Endothelial cell of umbilical vein (primary cell): ENCODE measurements around the gene ASTE1. TPM values are rescaled to one million over a fixed set of nuclear protein-coding genes. Genes with fewer than 3 reads are reported as not detected.

Source experiments
- BruUV-seq: library from RNA; stranded (reverse); fragments of 400-500 nt; replicated peaks from 2 replicates; lab custom pipeline; 2021; lab: Mats Ljungman, UMichigan
- CTCF ChIA-PET: fragments of 300-600, 350-600 bp; sonication (Branson Sonifier 250); formaldehyde crosslinking; loops from one replicate; lab custom pipeline; 2021; ENCODE audit warnings: antibody characterized with exemption, inconsistent platforms; lab: Charles Lee
- POLR2A ChIA-PET: fragments of 300-600, 350-600 bp; sonication (Branson Sonifier 250); formaldehyde crosslinking; loops from one replicate; lab custom pipeline; 2021; ENCODE audit warnings: antibody characterized with exemption, inconsistent platforms; lab: Charles Lee
- DNase-seq: peaks from one replicate; pipeline ENCODE4 v3.0.0-alpha.2; 2011; ENCODE audit warnings: low read depth, low spot score
- FAIRE-seq: peaks from 2 replicates; lab custom pipeline; 2011; peaks lifted over from hg19 to GRCh38; lab: Jason Lieb, UNC
- H2AFZ ChIP-seq: 2 replicates; pipeline ENCODE4 v1.6.0; 2012; ENCODE audit warnings: low read depth, low read length, control low read depth, inconsistent platforms
- H3K27ac ChIP-seq: 2 replicates; pipeline ENCODE4 v1.5.1; 2011; ENCODE audit warnings: low read depth, mild to moderate bottlenecking, control low read depth, low read length, moderate library complexity; ENCODE audit not compliant: insufficient read depth
- H3K27me3 ChIP-seq, 2 experiments: 2 replicates each; pipeline versions ENCODE4 v1.6.0 to v1.6.1; 2011; ENCODE audit warnings: low read length in 2 of 2, mixed read lengths in 1 of 2; ENCODE audit not compliant: control insufficient read depth in 2 of 2, insufficient read depth in 2 of 2
- H3K36me3 ChIP-seq, 2 experiments: 2 replicates in 1 of 2; 3 replicates in 1 of 2; pipeline ENCODE4 v1.5.1; 2011; ENCODE audit warnings: low read length in 2 of 2, mild to moderate bottlenecking in 1 of 2, moderate library complexity in 1 of 2; ENCODE audit not compliant: control insufficient read depth in 2 of 2, insufficient read depth in 2 of 2; ENCODE audit errors: extremely low read depth in 1 of 2
- H3K4me1 ChIP-seq: 3 replicates; pipeline ENCODE4 v1.5.1; 2011; ENCODE audit warnings: mild to moderate bottlenecking, low read length; ENCODE audit not compliant: control insufficient read depth, insufficient read depth; ENCODE audit errors: extremely low read depth
- H3K4me2 ChIP-seq: 2 replicates; pipeline ENCODE4 v1.6.1; 2011; ENCODE audit warnings: low read length, control low read depth, mixed read lengths; ENCODE audit not compliant: insufficient read depth
- H3K4me3 ChIP-seq, 3 experiments: fragments of 200-600 bp in 1 of 3; sonication (generic), shearing (Covaris generic) in 1 of 3; replicated peaks in 1 of 3; 2 replicates each; pipeline ENCODE4 v1.5.1; 2011 to 2016; ENCODE audit warnings: control low read depth in 3 of 3, low read length in 3 of 3, mild to moderate bottlenecking in 2 of 3, inconsistent platforms in 1 of 3, low read depth in 1 of 3, moderate library complexity in 1 of 3; ENCODE audit not compliant: insufficient read depth in 1 of 3
- H3K79me2 ChIP-seq: 2 replicates; pipeline ENCODE4 v1.6.0; 2012; ENCODE audit warnings: low read length, inconsistent platforms; ENCODE audit not compliant: control insufficient read depth, insufficient read depth
- H3K9ac ChIP-seq: replicated peaks from 2 replicates; pipeline ENCODE3; 2011; ENCODE audit warnings: low read length, control low read depth; ENCODE audit not compliant: insufficient read depth; ENCODE audit errors: extremely low read depth
- H3K9me1 ChIP-seq: replicated peaks from 3 replicates; pipeline ENCODE4 v1.6.0; 2011; ENCODE audit warnings: mild to moderate bottlenecking, low read length; ENCODE audit not compliant: control insufficient read depth, insufficient read depth; ENCODE audit errors: extremely low read depth
- H3K9me3 ChIP-seq: replicated peaks from 2 replicates; pipeline ENCODE4 v1.5.1; 2012; ENCODE audit warnings: low read length, inconsistent platforms; ENCODE audit not compliant: control insufficient read depth, insufficient read depth
- H4K20me1 ChIP-seq: replicated peaks from 2 replicates; pipeline ENCODE3; 2011; ENCODE audit warnings: mild to moderate bottlenecking, low read length; ENCODE audit not compliant: control insufficient read depth, insufficient read depth; ENCODE audit errors: extremely low read depth
- EZH2 ChIP-seq: IDR thresholded peaks from 2 replicates; pipeline ENCODE4 v1.6.1; 2012; ENCODE audit warnings: borderline replicate concordance, low read depth, mild to moderate bottlenecking, moderate library complexity, low read length, inconsistent platforms; ENCODE audit not compliant: severe bottlenecking
- FOS ChIP-seq: IDR thresholded peaks from 2 replicates; pipeline ENCODE4 v1.6.1; 2011; ENCODE audit warnings: mild to moderate bottlenecking, low read length, moderate library complexity, borderline replicate concordance; ENCODE audit not compliant: insufficient read depth
- GATA2 ChIP-seq: IDR thresholded peaks from 2 replicates; pipeline ENCODE4 v1.7.0; 2011; ENCODE audit warnings: low read depth, mild to moderate bottlenecking, moderate library complexity, mixed read lengths, low read length; ENCODE audit not compliant: insufficient read length, insufficient read depth
- JUN ChIP-seq: IDR thresholded peaks from 2 replicates; pipeline ENCODE4 v1.6.1; 2011; ENCODE audit warnings: borderline replicate concordance, low read depth; ENCODE audit not compliant: insufficient read length, insufficient read depth
- MYC ChIP-seq: IDR thresholded peaks from one replicate; pipeline ENCODE4 v1.6.1; 2011; ENCODE audit warnings: mild to moderate bottlenecking, low read depth, low read length
- POLR2A ChIP-seq: IDR thresholded peaks from 2 replicates; pipeline ENCODE4 v1.6.1; 2012; ENCODE audit warnings: low read depth, mild to moderate bottlenecking, control low read depth, low read length
- POLR2AphosphoS5 ChIP-seq: IDR thresholded peaks from 2 replicates; pipeline ENCODE4 v1.6.1; 2012; ENCODE audit warnings: low read depth, mild to moderate bottlenecking, control low read depth, low read length, moderate library complexity; ENCODE audit not compliant: insufficient read depth
- dilution Hi-C: fragments of 300-500 bp; cut with MboI; formaldehyde crosslinking; loops from one replicate; pipeline ENCODE4 v1.15.0; 2019; ENCODE audit warnings: low sequenced_read_pairs; ENCODE audit not compliant: extremely low pct_ligation_motif_present
- intact Hi-C: fragments of 100-400 bp; cut with micrococcal nuclease; formaldehyde crosslinking; loops from one replicate; pipeline ENCODE4 v1.10.0; 2022
- polyA plus RNA-seq, 4 experiments: library from polyadenylated mRNA; depleted of rRNA in 3 of 4; stranded (reverse) in 3 of 4; unstranded in 1 of 4; fragments of >200 nt; gene quantifications; 2 replicates each; pipeline versions ENCODE4 v1.2.1 to v1.2.3, GENCODE V29; 2011 to 2012; ENCODE audit warnings: missing spikeins in 1 of 4
- total RNA-seq: library from RNA; stranded (reverse); gene quantifications from 2 replicates; pipeline ENCODE4 v1.2.3, GENCODE V29; 2021
- TF ChIP-seq, protein P1 (sequence below), 2 donors: IDR thresholded peaks; 1 replicate in 1 of 2; 2 replicates in 1 of 2; pipeline ENCODE4 v1.5.1; 2011; ENCODE audit warnings: low read length in 2 of 2, mild to moderate bottlenecking in 2 of 2, moderate library complexity in 2 of 2, control low read depth in 1 of 2, inconsistent platforms in 1 of 2, low read depth in 1 of 2; ENCODE audit not compliant: insufficient read depth in 1 of 2; ENCODE audit errors: extremely low read depth in 1 of 2
- TF ChIP-seq, protein P2 (sequence below): IDR thresholded peaks from 2 replicates; pipeline ENCODE4 v1.6.1; 2011; ENCODE audit not compliant: insufficient read depth, insufficient read length

The ASTE1 gene
- total and polyA plus RNA-seq, 2 donors (not counting 3 experiments of a cell fraction or from before 2014, with no cell fraction given): 4.1 to 6.7 TPM

DNA sequence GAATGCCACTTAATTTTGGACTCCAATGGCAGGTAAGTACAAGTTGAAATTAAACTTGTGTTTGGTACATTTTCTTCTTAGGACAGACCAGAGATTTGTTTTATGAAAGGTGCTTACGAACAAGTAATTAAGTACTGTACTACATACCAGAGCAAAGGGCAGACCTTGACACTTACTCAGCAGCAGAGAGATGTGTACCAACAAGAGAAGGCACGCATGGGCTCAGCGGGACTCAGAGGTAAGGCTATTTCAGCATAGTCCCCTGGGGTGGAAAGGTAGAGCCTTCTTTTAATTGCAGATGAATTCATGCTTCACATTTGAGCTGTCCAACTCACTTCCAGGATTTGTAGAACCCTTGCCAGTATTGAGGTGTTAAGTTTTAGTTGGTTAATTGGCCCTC, 51.4 kb downstream of the ASTE1 start:
- ChIA-PET CTCF (no interaction called here), POLR2A (no interaction called here)
- H3K27me3 ChIP-seq: no peaks in the 10 kb centered on the region
- H2AFZ ChIP-seq: no peak overlapping the region
- H3K4me3 ChIP-seq: no peak overlapping the region
- intact Hi-C loops (no loop called here), dilution Hi-C loops (no loop called here)
- no peak overlapping the region for H3K9ac ChIP-seq
- DNase-seq: no peak
- no peak for FAIRE-seq
- H3K27ac ChIP-seq: no peak overlapping the region
- no peaks in the 10 kb centered on the region for H3K9me1 ChIP-seq
- H3K36me3 ChIP-seq: peaks cover 6 to 13% of the 10 kb centered on the region in 2 experiments
- H3K9me3 ChIP-seq: no peaks in the 10 kb centered on the region
- no peaks in the 10 kb centered on the region for H4K20me1 ChIP-seq
- no peaks in the 10 kb centered on the region for H3K79me2 ChIP-seq
- BruUV-seq: no TSS peak
- H3K4me2 ChIP-seq: no peak overlapping the region
- TF ChIP-seq POLR2AphosphoS5 (no peak), POLR2A (no peak), JUN (no peak)
- H3K4me1 ChIP-seq: no peaks in the 10 kb centered on the region

DNA sequence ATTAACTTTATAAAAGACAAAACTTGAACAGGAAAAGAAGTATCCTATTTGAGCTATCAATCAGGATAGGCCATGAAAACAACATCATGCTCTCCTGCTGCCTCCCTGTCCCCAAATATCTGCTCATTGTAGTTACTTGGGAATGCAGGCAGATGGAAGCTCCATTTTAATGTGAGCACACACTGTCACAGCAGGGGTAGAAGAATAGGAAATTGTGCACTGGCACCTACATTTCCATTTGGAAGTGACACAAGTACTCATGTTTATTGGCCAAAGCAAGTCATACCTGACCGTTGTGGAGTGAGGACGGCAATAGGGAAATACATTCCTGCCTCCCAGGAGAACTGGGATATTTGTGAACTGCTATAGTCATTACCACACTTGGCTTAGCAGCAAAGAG, 52.4 kb downstream of the ASTE1 start:
- Histone ChIP-seq H3K9me1 (no peaks in the 10 kb centered on the region), H3K4me2 (no peak overlapping the region), H3K27me3 (no peaks in the 10 kb centered on the region), H3K9me3 (no peaks in the 10 kb centered on the region), H3K9ac (no peak overlapping the region), H3K79me2 (no peaks in the 10 kb centered on the region), H4K20me1 (no peaks in the 10 kb centered on the region), H3K4me1 (no peaks in the 10 kb centered on the region), H3K4me3 (no peak overlapping the region), H3K36me3 (peaks cover 6 to 17% of the 10 kb centered on the region in 2 experiments), H3K27ac (no peak overlapping the region), H2AFZ (no peak overlapping the region)
- BruUV-seq: no TSS peak
- DNase-seq: no peak
- POLR2A ChIA-PET: no interaction called here
- CTCF ChIA-PET: interaction anchor here (1.3 kb wide), 1 partner anchor 9 kb away, joined by 4 read pairs; no protein-coding TSS in a partner anchor
- intact Hi-C loops: no loop called here
- no peak for FAIRE-seq
- TF ChIP-seq, protein P1, sequence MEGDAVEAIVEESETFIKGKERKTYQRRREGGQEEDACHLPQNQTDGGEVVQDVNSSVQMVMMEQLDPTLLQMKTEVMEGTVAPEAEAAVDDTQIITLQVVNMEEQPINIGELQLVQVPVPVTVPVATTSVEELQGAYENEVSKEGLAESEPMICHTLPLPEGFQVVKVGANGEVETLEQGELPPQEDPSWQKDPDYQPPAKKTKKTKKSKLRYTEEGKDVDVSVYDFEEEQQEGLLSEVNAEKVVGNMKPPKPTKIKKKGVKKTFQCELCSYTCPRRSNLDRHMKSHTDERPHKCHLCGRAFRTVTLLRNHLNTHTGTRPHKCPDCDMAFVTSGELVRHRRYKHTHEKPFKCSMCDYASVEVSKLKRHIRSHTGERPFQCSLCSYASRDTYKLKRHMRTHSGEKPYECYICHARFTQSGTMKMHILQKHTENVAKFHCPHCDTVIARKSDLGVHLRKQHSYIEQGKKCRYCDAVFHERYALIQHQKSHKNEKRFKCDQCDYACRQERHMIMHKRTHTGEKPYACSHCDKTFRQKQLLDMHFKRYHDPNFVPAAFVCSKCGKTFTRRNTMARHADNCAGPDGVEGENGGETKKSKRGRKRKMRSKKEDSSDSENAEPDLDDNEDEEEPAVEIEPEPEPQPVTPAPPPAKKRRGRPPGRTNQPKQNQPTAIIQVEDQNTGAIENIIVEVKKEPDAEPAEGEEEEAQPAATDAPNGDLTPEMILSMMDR (IDR thresholded peaks at IDR 0.05; ENCODE audit: extremely low read depth in 1 of 2, insufficient read depth in 1 of 2, low read depth in 1 of 2, low read length in 2 of 2): no peak
- no peak for TF ChIP-seq POLR2AphosphoS5
- TF ChIP-seq GATA2: no peak
- no peak for TF ChIP-seq JUN
- TF ChIP-seq EZH2: no peak
- TF ChIP-seq, protein P2, sequence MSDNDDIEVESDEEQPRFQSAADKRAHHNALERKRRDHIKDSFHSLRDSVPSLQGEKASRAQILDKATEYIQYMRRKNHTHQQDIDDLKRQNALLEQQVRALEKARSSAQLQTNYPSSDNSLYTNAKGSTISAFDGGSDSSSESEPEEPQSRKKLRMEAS: no peak
- no peak for TF ChIP-seq POLR2A
- no peak for TF ChIP-seq FOS
- no peak for TF ChIP-seq MYC
- dilution Hi-C loops: no loop called here
